ENCODE data around the gene SAXO2. TPM values are rescaled to one million over a fixed set of nuclear protein-coding genes. Genes with fewer than 3 reads are reported as not detected.
"Not testable (repeated sequence)": the region's sequence is repeated elsewhere in the genome, so short reads cannot be mapped to it uniquely, and the experiment has no call there.

Gene SAXO2, protein sequence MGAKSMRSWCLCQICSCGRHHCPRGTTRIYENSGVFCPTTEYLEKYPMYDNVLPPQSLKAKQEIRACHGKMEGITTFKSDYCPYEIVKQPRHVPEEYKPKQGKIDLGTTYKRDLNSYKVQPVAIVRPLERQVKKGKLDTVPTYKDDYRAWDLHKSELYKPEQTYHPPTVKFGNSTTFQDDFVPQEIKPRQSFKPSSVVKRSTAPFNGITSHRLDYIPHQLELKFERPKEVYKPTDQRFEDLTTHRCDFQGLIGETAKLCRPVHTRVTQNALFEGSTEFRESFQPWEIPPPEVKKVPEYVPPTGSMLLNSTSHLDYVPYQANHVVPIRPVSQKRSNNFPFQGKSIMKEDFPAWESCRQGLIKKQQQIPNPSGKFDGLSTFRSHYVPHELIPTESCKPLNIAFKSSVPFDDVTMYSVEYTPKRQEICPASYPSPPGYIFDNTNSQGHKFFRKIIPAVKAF
- total RNA-seq (2014; rRNA removed; shearing (Covaris generic)) = 0.42 TPM in 1 of 2 replicates, not detected in the other

DNA sequence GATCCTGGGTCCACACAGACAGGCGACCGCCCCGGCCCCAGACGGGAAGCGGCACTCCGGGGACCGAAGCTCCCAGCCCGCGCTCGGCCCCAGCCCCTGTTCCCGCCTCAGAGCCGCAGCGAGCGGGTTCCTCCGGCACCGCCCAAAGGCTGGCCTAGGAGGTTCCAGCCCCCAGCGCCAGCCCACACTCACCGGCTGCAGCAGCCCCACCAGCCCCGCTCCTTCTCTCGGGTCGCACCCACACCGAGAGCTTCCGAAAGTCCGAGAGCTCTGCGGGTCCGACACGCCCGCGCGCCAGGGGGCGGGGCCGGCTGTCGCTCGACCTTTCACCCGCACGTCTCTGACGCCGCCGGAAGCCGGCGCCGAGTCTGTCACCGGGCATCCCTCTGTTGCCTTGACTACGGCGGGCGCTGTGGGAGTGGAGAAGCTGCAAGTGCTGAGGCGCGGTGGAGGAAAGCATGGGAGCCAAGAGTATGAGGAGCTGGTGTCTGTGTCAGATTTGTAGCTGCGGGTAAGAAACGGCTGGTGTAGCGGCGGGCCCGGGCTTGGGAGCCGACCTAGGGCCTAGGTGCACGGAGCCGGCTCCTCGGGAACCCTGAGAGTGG lies at the start of gene SAXO2, which contains the start of gene EFL1:
TSS of gene SAXO2 (plus strand) at position 397 of the 605 bp plus-strand sequence. CDS start at position 459, 62 bp downstream.
TSS of gene EFL1 (minus strand) at position 313 of the 605 bp plus-strand sequence. CDS start 956 bp downstream, outside the sequence.
- peak; percentile 89 for DNase-seq (ENCODE audit: low read depth)

DNA sequence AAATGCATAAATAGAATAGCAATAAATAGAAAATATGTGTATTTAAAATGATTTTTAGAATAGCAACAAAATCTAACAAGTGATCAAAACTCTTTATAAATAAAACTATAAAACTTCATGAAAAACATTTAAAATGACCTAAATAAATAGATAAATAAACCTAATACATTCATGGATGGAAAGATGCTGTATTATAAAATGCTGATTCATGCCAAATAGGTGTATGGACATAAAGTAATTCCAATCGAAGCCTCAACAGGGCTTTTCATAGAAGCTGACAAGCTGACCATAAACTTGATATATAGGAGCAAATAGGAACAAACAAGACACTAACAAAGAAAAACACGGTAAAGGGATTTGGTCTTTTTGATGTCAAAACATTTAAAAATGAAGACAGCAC lies 46.5 kb upstream of the SAXO2 start:
- not testable (repeated sequence) for DNase-seq (ENCODE audit: low read depth)

DNA sequence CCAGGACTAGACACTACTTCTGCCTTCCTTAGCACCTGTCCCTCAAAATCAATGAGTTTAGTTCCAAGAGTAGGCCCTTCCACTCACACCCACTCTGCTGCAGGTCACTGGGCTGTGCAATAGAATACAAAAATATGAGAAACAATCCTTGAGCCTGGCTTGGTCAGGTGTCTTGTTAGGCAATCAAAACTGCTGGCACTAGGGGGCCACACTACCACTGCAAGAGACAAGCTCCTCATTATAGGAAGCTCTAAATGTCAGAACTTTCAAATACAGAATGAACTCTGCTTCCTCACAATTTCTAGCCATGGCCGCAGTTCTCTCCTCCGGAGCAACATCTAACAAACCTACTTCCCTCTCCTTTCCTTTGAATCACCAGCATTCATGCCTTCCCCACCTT lies 41.1 kb upstream of the SAXO2 start:
- peak; percentile 13 for DNase-seq (ENCODE audit: low read depth)

DNA sequence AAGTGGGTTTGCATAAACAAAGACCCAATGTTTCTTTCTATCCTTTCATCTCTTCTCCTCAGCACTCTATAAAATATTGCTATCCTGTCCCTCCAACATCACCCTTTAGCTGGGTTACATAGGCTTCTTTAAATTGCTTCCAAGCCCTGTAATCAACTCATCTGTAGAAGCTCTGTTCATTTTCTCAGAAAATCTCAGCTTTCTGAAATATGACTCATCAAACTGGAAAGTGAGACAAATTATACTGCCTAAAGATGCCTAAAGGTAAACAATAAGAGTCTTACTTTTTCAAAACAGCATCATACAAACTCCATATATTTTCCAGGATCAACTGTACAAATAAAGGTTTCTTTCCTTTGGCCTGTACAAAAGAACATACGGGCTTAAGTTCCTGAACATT lies 33.9 kb upstream of the SAXO2 start:
- peak; percentile 7 for DNase-seq (ENCODE audit: low read depth)

DNA sequence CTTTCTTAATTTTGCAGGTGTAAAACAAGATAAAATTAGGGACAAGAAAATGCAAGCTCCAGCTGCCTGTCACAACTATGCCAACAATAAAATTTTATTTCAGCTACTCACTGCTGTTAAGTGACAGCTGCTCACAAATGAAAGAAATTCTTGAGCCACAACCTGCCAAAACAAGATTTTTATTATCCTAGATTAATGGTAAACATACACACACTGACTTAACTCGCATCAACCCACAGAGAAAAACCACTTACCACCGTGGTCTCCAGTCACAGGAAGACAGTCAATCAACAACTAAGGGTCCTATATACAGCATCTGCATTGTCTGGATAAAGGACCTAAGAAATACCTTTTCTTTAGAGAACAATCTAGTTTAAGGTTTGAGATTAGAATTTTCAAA lies 31.4 kb upstream of the SAXO2 start:
- peak; percentile 10 for DNase-seq (ENCODE audit: low read depth)

DNA sequence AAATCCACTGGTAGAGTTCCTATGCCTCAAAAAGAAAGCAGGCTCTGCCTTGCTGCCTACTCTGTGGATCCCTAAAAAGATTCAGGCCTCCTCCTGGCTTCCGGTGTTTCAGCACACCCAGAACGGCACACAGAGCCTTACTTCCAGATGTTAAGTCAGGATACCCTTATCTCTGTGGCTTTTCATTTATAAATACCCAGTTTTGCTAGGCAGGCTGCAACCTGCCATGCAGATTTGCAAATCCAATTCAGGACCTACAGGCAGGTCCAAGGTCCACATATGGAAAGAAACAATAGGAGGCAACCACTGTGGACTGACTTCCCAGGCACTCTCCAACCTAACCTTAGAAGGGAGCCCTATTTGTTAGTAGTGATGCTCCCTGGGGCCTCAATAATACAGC lies 30.8 kb upstream of the SAXO2 start:
- DNase-seq (ENCODE audit: low read depth) = no peak

DNA sequence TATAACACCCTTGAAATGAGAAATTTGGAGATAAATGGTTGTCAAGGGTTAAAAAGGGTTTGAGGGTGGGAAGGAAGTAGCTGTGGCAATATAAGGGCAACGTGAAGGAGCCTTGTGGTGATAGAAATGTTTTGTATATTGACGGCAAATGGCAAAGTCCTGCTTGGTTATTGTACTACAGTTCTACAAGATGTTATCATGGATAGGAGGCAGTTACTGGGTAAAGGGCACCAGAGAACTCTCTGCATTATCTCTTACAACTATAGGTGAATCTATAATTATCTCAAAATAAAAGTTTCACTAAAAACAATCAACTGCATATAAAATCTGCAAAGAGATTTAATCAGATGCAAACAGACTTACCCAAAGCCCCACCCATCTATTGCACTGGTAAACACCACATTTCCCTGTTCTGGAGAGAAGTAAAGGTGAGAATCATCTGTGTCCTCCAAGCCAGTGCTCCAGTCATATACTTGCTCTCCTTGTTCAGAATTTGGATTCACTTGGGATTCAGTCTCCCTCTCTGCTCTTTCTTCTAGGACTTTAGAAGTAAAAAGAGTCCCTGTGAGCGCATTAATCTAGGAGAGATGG lies 24.6 kb upstream of the SAXO2 start:
- DNase-seq (ENCODE audit: low read depth) = not testable (repeated sequence)

DNA sequence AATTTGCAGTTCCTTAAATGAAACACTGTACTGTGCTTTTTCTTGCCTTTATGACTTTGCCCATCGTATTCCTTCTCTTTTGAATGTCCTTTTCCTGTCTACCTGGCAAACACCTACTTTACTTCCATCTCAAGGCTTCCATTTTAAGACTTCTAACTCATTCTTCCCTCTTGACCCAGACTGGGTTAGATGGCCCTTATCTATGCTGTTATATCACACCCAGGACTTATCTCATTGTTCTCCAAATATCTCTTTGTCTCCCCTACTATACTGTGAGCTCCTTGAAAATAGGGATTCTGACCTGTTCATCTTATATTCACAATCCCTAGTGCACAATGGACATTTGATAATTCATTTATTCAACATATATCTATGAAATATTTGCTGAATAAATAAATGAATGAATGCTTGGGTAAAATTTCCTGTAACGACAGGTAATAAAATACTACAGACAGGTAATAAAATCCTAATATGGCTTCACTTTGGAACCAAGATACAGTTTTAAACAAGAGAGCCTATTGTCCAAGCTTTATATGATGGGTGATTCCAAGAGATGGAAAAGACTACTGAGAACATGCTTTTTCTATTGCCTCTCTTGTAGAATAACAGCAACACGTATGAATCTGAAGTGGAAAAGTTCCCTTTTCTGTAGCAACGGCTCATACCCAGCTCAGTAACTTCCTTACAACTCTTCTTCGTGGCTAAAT lies 22.8 kb upstream of the SAXO2 start:
- DNase-seq (ENCODE audit: low read depth) = no peak

DNA sequence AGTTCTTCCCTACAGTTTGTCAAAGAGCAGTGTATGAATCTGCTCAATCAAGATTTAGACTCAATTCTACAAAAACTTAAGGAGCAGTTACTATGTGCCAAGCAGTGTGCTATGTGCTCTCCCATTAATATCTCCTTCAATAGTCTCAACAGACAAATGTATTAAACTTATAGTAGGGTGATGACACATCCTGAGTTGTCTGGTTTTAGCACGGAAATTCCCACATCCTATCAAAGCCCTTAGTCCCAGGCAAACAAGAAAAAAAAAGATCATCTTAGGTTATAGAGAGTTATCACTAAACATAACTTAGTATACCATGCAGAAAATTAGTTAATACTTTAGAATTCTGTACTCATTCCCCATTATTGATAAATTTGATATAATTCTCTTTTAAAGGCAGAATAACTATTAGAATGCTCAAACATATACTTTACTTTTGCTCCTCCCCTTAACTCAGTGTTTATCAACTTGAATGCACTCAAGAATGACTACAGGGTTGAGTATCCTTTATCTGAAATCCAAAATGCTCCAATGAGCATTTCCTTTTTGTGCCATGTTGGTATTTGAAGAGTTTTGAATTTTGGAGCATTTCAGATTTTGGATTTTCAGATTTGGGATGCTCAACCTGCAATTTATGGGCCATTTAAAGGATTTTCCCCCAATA lies 20.6 kb upstream of the SAXO2 start:
- peak; percentile 55 for DNase-seq (ENCODE audit: low read depth)

DNA sequence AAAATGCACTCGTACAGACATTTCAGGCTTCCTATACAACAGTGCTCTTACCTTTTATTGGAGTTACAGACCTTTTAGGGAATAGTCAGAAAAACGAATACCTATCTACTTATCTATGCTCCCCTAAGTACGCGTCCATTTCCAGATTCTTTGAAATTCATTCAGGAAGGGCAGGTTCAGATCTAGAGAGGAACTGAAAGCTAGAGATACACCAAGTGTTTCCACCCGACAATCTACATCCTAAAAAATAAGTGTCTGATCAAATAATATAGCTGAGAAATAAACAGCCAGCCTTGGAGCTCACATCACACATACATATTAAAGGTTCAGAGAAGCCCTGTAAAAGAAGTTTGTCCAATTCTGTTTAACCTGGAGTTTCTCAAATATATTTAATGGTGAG lies 19.0 kb upstream of the SAXO2 start:
- not testable (repeated sequence) for DNase-seq (ENCODE audit: low read depth)

DNA sequence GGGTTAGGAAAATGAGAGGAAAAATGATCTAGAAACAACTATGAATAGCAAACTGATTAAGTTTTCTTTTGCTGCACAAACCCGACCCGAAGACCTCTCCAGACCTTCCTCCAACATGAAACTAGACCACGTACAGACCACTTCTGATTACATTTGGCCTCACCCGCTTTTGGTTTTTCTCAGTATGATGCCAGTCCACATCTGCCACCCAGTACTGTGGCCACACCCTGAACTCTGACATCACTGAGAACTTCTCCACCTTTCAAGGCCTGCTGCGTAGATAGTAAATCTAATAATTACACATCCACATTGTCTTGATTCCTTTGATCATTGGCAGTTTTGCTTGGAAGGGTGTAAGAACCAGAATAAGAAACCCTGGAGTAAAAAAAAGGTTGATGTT lies 16.7 kb upstream of the SAXO2 start:
- not testable (repeated sequence) for DNase-seq (ENCODE audit: low read depth)

DNA sequence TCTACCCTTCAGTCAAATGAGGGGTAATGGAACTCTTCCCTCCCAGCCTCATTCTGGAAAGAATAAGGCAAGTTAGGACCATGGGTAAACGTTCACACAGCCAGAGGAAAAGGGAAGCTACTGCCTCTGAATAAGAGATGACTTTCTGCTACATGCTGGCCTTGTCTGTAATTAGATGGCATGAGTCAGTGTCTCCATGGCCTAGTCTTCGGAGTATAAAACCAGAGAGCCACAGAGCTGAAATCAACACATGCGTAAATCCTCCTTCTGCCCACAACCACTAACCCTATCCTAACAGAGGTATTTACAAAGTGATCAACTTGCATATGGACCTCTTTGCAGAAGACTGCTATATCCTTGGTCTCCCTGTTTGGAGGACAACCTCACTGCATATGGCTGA lies 14.4 kb upstream of the SAXO2 start:
- DNase-seq (ENCODE audit: low read depth) = peak; percentile 48

DNA sequence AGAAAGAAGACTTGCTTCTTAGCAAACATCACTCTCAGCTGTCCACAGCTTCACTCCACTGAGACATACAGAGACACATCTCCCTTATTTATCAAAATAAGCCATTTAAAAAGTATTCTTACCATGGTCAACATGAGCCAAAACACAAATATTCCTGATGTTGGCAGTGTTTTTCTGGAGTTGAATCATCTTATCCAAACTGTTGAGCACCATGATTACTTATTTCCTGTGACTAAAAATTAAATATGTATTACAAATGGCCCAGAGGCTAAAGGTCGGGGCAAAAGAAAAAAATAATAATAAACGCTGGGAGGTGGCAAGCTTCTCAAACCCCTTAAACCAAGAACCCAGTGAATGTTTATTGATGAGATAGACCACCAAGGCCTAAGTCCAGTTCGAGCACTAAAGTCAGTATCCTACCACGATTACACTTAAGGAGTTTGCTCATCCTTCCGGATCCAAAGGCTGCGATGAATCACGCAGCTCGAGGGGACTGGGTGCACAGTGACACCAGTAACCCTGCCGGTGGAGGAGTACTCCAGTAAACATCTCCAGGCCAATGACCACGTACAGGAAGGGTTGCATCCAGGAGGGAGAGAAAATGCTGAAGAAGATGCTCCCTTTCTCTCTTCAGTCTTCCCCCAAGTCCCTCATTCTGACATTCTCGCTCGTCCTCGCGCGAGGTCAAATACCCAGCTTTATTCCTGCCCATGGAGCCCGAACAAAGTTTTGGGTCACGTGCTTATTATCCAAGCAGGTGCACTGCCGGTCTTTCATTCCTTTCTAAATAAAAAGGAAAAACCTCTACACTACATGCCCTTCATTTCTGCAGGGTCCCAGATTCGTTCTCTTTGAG lies 824 bp upstream of the SAXO2 start:
- peak; percentile 82 for DNase-seq (ENCODE audit: low read depth)

DNA sequence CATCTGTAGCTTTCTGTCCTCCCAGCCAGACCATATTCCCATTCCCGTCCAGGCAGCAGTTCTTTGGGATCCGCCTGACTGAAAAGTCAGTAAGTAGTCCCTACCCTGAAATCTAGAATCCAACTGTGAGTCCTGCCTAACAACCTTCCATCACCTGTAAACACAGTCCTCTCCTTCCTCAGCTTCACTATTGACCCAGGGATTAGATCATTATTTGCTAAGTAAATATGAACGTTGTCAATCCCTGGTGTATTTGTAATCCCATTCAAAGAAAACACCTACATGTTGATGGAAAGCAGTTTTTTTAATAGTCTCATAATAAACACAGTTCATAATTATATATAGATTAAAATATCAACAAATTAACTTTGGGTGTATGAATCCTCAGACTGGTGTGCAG lies 732 bp downstream of the SAXO2 start:
- peak; percentile 0 for DNase-seq (ENCODE audit: low read depth)

DNA sequence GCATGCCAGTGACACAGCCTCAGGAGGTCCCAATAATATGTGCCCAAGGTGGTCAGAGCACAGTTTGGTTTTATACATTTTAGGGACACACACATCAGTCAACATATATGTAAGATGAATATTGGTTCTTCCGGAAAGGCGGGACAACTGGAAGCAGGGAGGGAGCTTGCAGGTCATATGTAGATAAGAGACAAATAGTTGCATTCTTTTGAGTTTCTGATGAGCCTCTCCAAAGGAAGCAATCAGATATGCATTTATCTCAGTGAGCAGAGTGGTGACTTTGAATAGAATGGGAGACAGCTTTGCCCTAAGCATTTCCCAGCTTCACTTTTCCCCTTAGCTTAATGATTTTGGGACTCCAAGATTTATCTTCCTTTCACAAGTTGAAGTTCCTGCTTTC lies 4.5 kb downstream of the SAXO2 start:
- DNase-seq (ENCODE audit: low read depth) = not testable (repeated sequence)

DNA sequence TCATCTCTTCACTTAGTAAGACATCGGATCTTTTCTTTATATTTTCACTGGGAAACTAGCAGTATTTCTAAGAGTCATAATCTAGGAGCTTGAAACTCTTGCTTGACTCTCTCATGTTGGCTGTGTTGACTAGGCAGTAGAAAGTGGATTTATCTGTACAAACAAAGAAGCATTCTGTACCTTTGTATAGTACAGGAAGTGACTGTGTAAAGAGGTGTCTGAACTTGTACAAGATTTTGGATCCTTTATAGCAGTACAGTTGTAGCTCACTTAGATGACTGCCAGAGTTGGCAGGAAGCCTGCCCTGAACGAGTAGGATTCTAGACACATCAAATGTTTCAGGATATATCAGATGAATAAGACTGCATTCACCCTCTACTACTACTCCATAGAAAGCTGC lies 5.8 kb downstream of the SAXO2 start:
- not testable (repeated sequence) for DNase-seq (ENCODE audit: low read depth)

DNA sequence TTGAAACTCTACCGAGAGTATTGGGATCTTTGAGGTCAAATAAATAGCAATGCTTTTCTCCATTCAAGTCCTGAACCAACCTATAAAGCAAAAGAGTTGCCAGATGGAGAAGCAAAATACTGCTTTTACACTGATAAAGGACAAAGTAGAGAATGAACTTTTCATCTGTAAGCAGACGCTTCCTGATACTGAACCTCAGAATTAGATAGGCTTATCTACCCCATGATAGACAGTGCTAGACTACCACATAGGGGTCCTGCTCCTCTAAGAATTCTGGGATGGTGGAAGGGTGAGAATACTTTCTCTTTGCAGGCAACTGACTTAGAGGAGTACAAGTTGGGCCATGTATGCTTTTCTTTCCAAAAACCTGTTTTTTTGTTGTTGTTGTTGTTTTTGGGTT lies 9.5 kb downstream of the SAXO2 start:
- DNase-seq (ENCODE audit: low read depth) = no peak

DNA sequence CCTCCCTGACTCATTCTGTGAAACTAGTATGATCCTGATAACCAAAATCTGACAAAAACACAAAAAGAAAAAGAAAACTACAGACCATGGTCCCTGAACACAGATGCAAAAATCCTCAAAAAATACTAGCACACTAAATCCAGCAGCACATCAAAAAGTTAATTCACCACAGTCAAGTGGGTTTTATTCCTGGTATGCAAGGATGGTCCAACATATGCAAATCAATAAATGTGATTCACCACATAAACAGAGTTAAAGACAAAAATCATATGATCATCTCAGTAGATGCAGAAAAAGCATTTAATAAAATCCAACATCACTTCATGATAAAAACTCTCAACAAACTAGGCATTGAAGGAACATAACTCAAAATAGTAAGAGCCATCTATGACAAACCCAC lies 12.8 kb downstream of the SAXO2 start:
- no peak for DNase-seq (ENCODE audit: low read depth)

DNA sequence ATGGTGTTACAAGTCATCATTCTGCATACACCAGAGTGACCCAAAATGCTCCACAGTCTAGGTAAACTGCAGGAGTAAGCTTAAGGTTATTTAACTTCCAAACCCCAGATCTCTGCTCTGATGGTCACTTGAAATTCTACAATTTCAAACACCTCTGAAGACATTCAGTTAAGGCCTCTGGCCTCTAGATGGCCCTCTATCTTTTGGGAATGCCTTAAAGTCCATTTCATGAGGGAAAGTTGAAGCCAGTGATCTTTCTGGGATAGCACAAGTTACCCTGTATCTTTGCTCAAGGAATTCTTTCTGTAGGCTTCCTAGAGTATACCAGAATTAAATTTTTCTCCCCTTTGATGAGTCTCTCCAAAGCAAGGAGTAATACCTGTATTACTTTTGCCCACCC lies 18.7 kb downstream of the SAXO2 start:
- DNase-seq (ENCODE audit: low read depth) = not testable (repeated sequence)

DNA sequence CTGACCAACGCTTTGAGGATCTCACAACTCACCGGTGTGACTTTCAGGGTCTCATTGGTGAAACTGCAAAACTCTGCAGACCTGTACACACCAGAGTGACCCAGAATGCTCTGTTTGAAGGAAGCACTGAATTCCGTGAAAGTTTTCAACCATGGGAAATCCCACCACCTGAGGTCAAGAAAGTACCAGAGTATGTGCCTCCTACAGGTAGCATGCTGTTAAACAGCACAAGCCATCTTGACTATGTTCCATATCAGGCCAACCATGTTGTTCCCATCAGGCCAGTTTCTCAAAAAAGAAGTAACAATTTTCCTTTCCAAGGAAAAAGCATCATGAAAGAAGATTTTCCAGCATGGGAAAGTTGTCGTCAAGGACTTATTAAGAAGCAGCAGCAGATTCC lies 19.8 kb downstream of the SAXO2 start:
- not testable (repeated sequence) for DNase-seq (ENCODE audit: low read depth)

All from M059J (cell line).